A673 (cell line): ENCODE data around the gene PAX5. TPM values are rescaled to one million over a fixed set of nuclear protein-coding genes. Genes with fewer than 3 reads are reported as not detected.
A peak's percentile ranks its signal among the peaks of the same experiment; 100 is the strongest.

Source experiments
- BruUV-seq: library from RNA; stranded (reverse); fragments of 400-500 nt; replicated peaks from 2 replicates; lab custom pipeline; 2021; lab: Mats Ljungman, UMichigan
- CTCF ChIA-PET: fragments of 300-600 bp; sonication (Branson Sonifier 250); formaldehyde crosslinking; loops from one replicate; lab custom pipeline; 2022; ENCODE audit warnings: antibody characterized with exemption; lab: Charles Lee
- POLR2A ChIA-PET: fragments of 300-600 bp; sonication (Branson Sonifier 250); formaldehyde crosslinking; loops from one replicate; lab custom pipeline; 2022; ENCODE audit warnings: antibody characterized with exemption; ENCODE audit not compliant: low non-redundant PET; lab: Charles Lee
- DNase-seq: peaks from one replicate; pipeline ENCODE4 v3.0.0-alpha.2; 2015; ENCODE audit warnings: low spot score
- H3K27ac ChIP-seq: fragments of 200-600 bp; sonication (generic); 2 replicates; pipeline ENCODE4 v1.5.1; 2016; ENCODE audit warnings: mixed run types, low read depth, mild to moderate bottlenecking, mixed read lengths, antibody characterized with exemption, low read length; ENCODE audit not compliant: poor library complexity, severe bottlenecking
- H3K27me3 ChIP-seq: fragments of 200-600 bp; sonication (generic); replicated peaks from 2 replicates; pipeline ENCODE4 v1.6.1; 2017; ENCODE audit warnings: mixed run types, low read depth, mild to moderate bottlenecking, mixed read lengths, antibody characterized with exemption, low read length; ENCODE audit not compliant: insufficient read depth, poor library complexity
- H3K36me3 ChIP-seq: fragments of 200-600 bp; sonication (generic); 2 replicates; pipeline ENCODE4 v1.6.1; 2016; ENCODE audit warnings: mixed run types, mild to moderate bottlenecking, mixed read lengths, antibody characterized with exemption, low read length; ENCODE audit not compliant: insufficient read depth, poor library complexity, severe bottlenecking
- H3K4me1 ChIP-seq: fragments of 200-600 bp; sonication (generic); 2 replicates; pipeline ENCODE4 v1.6.1; 2017; ENCODE audit warnings: mixed run types, mild to moderate bottlenecking, mixed read lengths, antibody characterized with exemption, low read length; ENCODE audit not compliant: insufficient read depth, poor library complexity, severe bottlenecking
- H3K4me3 ChIP-seq: fragments of 200-600 bp; sonication (generic); 2 replicates; pipeline ENCODE4 v1.5.1; 2016; ENCODE audit warnings: low read depth, mixed run types, mild to moderate bottlenecking, mixed read lengths, low read length; ENCODE audit not compliant: poor library complexity, severe bottlenecking
- H3K9me3 ChIP-seq: fragments of 200-600 bp; sonication (generic); 2 replicates; pipeline ENCODE4 v1.6.1; 2016; ENCODE audit warnings: mixed run types, low read depth, mild to moderate bottlenecking, mixed read lengths, antibody characterized with exemption, low read length; ENCODE audit not compliant: poor library complexity, severe bottlenecking
- EZH2 ChIP-seq: fragments of 200-600 bp; sonication (generic); IDR thresholded peaks from 2 replicates; pipeline ENCODE4 v1.6.1; 2017; ENCODE audit warnings: borderline replicate concordance, low read depth, mild to moderate bottlenecking, mixed read lengths, antibody characterized with exemption, low read length; ENCODE audit not compliant: poor library complexity, severe bottlenecking
- intact Hi-C: fragments of 100-400 bp; cut with micrococcal nuclease; formaldehyde crosslinking; loops from one replicate; pipeline ENCODE4 v1.10.0; 2022; ENCODE audit not compliant: unreplicated experiment
- total RNA-seq: library from RNA; stranded (reverse); gene quantifications from 2 replicates; pipeline ENCODE4 v1.2.3, GENCODE V29; 2021
- TF ChIP-seq, protein P1 (sequence below): fragments of 300-800, 200-600 bp; sonication (generic); conservative IDR thresholded peaks from 2 replicates; pipeline ENCODE4 v1.5.1; 2017; ENCODE audit warnings: low read depth, mild to moderate bottlenecking, antibody characterized with exemption, low read length, moderate library complexity, mixed read lengths

The PAX5 gene
- total RNA-seq, 1 experiment from 2014 or later = 5.5 TPM

DNA sequence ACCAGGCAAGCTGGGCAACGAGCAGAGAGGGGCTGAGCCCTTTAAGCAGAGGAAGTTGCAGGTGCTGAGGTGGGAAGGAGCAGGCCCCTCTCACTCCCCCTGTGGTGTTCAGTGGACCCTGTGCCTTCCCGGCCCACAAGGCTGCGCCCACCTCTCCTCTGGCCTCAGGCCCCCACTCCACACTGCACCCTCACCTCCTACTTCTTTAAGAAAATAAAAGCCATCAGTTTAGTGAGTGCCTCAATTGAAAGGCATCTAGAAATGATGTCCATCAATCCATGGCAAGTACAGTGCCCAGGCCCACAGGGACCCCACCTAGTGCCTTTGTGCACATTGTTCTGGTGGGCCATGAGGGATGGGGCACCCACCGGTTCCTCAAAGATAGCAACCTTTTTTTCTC lies 158.0 kb downstream of the PAX5 start:
- CTCF ChIA-PET = no interaction called here
- Histone ChIP-seq H3K4me1 (no peaks in the 10 kb centered on the region), H3K9me3 (no peaks in the 10 kb centered on the region), H3K27ac (no peak overlapping the region), H3K36me3 (no peaks in the 10 kb centered on the region), H3K4me3 (no peak overlapping the region), H3K27me3 (no peaks in the 10 kb centered on the region)
- no peak for DNase-seq
- BruUV-seq = no TSS peak
- POLR2A ChIA-PET = no interaction called here
- intact Hi-C loops = loop anchor here (10.0 kb wide), 1 partner anchor 509 kb away; no protein-coding TSS in a partner anchor
- TF ChIP-seq EZH2 = no peak

DNA sequence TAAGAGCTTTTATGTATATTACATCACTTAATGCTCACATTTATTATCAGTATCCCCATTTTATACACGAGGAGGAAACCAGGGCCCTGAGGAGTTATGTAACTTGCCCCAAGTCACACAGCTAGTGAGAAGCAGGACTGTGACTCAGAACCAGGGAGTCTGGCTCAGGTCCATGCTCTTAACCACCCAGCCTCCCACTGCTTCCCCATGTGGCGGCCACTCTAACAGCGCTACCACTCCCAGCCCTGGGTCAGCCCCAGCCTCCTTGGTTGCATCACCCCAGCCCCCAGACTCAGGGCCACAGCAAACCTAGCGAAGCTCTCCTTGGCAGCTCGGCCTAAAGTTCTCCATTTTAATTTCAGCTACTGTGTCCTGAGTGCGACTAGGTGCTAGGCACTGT lies 159.1 kb downstream of the PAX5 start:
- Histone ChIP-seq H3K27me3 (no peaks in the 10 kb centered on the region), H3K27ac (no peak overlapping the region), H3K4me3 (no peak overlapping the region), H3K36me3 (no peaks in the 10 kb centered on the region), H3K4me1 (no peaks in the 10 kb centered on the region), H3K9me3 (no peaks in the 10 kb centered on the region)
- POLR2A ChIA-PET = no interaction called here
- intact Hi-C loops = loop anchor here (5.0 to 10.0 kb wide), 3 partner anchors 47 to 510 kb away; no protein-coding TSS in a partner anchor
- BruUV-seq = no TSS peak
- TF ChIP-seq, protein P1, sequence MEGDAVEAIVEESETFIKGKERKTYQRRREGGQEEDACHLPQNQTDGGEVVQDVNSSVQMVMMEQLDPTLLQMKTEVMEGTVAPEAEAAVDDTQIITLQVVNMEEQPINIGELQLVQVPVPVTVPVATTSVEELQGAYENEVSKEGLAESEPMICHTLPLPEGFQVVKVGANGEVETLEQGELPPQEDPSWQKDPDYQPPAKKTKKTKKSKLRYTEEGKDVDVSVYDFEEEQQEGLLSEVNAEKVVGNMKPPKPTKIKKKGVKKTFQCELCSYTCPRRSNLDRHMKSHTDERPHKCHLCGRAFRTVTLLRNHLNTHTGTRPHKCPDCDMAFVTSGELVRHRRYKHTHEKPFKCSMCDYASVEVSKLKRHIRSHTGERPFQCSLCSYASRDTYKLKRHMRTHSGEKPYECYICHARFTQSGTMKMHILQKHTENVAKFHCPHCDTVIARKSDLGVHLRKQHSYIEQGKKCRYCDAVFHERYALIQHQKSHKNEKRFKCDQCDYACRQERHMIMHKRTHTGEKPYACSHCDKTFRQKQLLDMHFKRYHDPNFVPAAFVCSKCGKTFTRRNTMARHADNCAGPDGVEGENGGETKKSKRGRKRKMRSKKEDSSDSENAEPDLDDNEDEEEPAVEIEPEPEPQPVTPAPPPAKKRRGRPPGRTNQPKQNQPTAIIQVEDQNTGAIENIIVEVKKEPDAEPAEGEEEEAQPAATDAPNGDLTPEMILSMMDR = no peak
- DNase-seq = peak; percentile 32
- CTCF ChIA-PET = interaction anchor here (0.6 kb wide), 1 partner anchor 295 kb away, joined by 6 read pairs; no protein-coding TSS in a partner anchor

DNA sequence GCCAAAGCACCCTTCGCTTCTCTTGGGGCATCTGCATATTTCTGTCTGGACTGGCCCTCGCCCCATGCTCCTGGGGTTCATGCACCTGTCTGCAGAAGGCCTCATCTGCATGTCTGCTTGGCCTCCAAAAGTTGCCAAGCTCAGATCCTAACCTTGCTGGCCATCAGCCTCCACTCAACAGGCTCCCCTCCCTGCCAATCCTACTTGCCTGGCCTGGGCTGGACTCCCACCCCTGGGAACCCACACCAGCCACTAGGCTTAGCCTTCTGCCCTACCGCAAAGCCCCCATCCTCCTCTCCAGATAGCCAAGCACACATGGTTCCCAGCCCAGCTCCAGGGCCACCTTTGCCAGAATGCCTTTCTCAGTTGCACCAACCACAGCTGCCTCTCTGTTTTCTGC lies 159.8 kb downstream of the PAX5 start:
- no peak overlapping the region for H3K4me3 ChIP-seq
- H3K4me1 ChIP-seq = no peaks in the 10 kb centered on the region
- ChIA-PET CTCF (interaction anchor here (0.6 to 1.8 kb wide), 4 partner anchors 106 to 455 kb away, joined by 3 to 11 read pairs (median 4); no protein-coding TSS in a partner anchor), POLR2A (no interaction called here)
- no peaks in the 10 kb centered on the region for H3K27me3 ChIP-seq
- no peaks in the 10 kb centered on the region for H3K36me3 ChIP-seq
- no TSS peak for BruUV-seq
- no peaks in the 10 kb centered on the region for H3K9me3 ChIP-seq
- H3K27ac ChIP-seq = no peak overlapping the region
- DNase-seq = no peak
- intact Hi-C loops = loop anchor here (5.0 to 10.0 kb wide), 3 partner anchors 48 to 511 kb away; no protein-coding TSS in a partner anchor
- no peak for TF ChIP-seq EZH2
- TF ChIP-seq, protein P1 = no peak
